ENCODE measurements around the gene HLA-E. TPM values are rescaled to one million over a fixed set of nuclear protein-coding genes. Genes with fewer than 3 reads are reported as not detected.

The HLA-E gene
- total and polyA plus RNA-seq, 2 of the 13 experiments (the other 11 are each of a cell fraction or from before 2014, with no cell fraction given), result 45.2 to 90.4 TPM

GRCh38 chr6:30489081-30490025, at the start of gene HLA-E (continued):
- TF ChIP-seq, protein P1, sequence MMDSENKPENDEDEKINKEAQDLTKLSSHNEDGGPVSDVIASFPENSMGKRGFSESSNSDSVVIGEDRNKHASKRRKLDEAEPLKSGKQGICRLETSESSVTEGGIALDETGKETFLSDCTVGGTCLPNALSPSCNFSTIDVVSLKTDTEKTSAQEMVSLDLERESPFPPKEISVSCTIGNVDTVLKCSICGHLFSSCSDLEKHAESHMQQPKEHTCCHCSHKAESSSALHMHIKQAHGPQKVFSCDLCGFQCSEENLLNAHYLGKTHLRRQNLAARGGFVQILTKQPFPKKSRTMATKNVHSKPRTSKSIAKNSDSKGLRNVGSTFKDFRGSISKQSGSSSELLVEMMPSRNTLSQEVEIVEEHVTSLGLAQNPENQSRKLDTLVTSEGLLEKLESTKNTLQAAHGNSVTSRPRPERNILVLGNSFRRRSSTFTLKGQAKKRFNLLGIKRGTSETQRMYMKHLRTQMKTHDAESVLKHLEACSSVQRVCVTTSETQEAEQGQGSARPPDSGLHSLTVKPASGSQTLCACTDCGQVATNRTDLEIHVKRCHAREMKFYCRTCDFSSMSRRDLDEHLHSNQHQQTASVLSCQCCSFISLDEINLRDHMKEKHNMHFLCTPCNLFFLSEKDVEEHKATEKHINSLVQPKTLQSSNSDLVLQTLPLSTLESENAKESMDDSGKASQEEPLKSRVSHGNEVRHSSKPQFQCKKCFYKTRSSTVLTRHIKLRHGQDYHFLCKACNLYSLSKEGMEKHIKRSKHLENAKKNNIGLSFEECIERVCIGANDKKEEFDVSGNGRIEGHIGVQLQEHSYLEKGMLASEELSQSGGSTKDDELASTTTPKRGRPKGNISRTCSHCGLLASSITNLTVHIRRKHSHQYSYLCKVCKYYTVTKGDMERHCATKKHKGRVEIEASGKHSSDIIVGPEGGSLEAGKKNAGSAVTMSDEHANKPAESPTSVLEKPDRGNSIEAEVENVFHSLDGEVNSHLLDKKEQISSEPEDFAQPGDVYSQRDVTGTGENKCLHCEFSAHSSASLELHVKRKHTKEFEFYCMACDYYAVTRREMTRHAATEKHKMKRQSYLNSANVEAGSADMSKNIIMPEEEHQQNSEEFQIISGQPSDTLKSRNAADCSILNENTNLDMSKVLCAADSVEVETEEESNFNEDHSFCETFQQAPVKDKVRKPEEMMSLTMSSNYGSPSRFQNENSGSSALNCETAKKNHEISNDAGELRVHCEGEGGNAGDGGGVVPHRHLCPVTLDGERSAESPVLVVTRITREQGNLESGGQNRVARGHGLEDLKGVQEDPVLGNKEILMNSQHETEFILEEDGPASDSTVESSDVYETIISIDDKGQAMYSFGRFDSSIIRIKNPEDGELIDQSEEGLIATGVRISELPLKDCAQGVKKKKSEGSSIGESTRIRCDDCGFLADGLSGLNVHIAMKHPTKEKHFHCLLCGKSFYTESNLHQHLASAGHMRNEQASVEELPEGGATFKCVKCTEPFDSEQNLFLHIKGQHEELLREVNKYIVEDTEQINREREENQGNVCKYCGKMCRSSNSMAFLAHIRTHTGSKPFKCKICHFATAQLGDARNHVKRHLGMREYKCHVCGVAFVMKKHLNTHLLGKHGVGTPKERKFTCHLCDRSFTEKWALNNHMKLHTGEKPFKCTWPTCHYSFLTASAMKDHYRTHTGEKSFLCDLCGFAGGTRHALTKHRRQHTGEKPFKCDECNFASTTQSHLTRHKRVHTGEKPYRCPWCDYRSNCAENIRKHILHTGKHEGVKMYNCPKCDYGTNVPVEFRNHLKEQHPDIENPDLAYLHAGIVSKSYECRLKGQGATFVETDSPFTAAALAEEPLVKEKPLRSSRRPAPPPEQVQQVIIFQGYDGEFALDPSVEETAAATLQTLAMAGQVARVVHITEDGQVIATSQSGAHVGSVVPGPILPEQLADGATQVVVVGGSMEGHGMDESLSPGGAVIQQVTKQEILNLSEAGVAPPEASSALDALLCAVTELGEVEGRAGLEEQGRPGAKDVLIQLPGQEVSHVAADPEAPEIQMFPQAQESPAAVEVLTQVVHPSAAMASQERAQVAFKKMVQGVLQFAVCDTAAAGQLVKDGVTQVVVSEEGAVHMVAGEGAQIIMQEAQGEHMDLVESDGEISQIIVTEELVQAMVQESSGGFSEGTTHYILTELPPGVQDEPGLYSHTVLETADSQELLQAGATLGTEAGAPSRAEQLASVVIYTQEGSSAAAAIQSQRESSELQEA (CRISPR knock-in tag; IDR thresholded peaks at IDR 0.05; ENCODE audit: not compliant biosample characterization), result no peak
- TF ChIP-seq, protein P2, sequence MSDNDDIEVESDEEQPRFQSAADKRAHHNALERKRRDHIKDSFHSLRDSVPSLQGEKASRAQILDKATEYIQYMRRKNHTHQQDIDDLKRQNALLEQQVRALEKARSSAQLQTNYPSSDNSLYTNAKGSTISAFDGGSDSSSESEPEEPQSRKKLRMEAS (IDR thresholded peaks at IDR 0.05), result no peak; the same call in 1 of the 2 replicates
- no peak for TF ChIP-seq ZNF20 (CRISPR knock-in tag; IDR thresholded peaks at IDR 0.05)
- no peak for TF ChIP-seq ZSCAN20 (CRISPR knock-in tag; IDR thresholded peaks at IDR 0.05; ENCODE audit: borderline replicate concordance)
- TF ChIP-seq, protein P3, sequence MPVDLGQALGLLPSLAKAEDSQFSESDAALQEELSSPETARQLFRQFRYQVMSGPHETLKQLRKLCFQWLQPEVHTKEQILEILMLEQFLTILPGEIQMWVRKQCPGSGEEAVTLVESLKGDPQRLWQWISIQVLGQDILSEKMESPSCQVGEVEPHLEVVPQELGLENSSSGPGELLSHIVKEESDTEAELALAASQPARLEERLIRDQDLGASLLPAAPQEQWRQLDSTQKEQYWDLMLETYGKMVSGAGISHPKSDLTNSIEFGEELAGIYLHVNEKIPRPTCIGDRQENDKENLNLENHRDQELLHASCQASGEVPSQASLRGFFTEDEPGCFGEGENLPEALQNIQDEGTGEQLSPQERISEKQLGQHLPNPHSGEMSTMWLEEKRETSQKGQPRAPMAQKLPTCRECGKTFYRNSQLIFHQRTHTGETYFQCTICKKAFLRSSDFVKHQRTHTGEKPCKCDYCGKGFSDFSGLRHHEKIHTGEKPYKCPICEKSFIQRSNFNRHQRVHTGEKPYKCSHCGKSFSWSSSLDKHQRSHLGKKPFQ (CRISPR knock-in tag; IDR thresholded peaks at IDR 0.05; ENCODE audit: insufficient replicate concordance), result peak; percentile 50
- no peak for TF ChIP-seq ZNF660 (CRISPR knock-in tag; IDR thresholded peaks at IDR 0.05; ENCODE audit: borderline replicate concordance, low read depth)
- no peak for TF ChIP-seq ZNF33A (CRISPR knock-in tag; IDR thresholded peaks at IDR 0.05; ENCODE audit: borderline replicate concordance)
- TF ChIP-seq ZNF260 (CRISPR knock-in tag; IDR thresholded peaks at IDR 0.05; ENCODE audit: borderline replicate concordance, low read depth), result no peak
- peak; percentile 92 for TF ChIP-seq PHF8 (CRISPR knock-in tag; IDR thresholded peaks at IDR 0.05)
- TF ChIP-seq ZNF253 (CRISPR knock-in tag; IDR thresholded peaks at IDR 0.05; ENCODE audit: borderline replicate concordance), result no peak
- TF ChIP-seq SOX13 (IDR thresholded peaks at IDR 0.05), result 0 out of 2 replicates have a peak, but pooled peaks have one; percentile 31
- TF ChIP-seq SOX13 (CRISPR knock-in tag; conservative IDR thresholded peaks at IDR 0.05 in 1 of 2, IDR thresholded peaks at IDR 0.05 in 1 of 2), result no peak
- TF ChIP-seq, protein P4, sequence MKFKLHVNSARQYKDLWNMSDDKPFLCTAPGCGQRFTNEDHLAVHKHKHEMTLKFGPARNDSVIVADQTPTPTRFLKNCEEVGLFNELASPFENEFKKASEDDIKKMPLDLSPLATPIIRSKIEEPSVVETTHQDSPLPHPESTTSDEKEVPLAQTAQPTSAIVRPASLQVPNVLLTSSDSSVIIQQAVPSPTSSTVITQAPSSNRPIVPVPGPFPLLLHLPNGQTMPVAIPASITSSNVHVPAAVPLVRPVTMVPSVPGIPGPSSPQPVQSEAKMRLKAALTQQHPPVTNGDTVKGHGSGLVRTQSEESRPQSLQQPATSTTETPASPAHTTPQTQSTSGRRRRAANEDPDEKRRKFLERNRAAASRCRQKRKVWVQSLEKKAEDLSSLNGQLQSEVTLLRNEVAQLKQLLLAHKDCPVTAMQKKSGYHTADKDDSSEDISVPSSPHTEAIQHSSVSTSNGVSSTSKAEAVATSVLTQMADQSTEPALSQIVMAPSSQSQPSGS (CRISPR knock-in tag; IDR thresholded peaks at IDR 0.05), result peak; percentile 43; the same call in 1 of the 2 replicates
